ENCODE results near the gene GABBR2.

Gene GABBR2

DNA sequence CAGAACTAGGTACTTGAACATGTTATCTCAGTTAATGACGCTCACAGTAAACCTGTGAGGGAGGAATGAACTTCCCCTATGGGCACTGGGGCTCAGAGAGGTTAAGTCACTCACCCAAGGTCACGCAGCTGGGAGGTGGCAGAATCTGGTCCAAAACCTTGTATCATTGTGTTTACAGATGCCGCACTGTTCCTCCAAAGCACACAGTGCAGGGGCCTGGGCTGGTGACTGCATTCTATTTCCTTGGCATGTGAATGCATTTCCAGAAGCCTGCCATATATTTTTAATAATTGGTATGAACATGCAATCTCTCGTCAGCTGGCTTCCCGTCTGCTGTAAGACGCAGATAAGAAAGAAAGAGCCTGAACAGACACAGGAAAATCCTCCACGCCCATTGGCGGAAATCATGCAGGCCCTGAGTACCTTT, 376.3 kb downstream of the GABBR2 start:
- DNase-seq = no peak

- no peak for DNase-seq
Measured at GRCh38 chr9:98331536-98332259, 377.0 kb downstream of the GABBR2 start.

DNA sequence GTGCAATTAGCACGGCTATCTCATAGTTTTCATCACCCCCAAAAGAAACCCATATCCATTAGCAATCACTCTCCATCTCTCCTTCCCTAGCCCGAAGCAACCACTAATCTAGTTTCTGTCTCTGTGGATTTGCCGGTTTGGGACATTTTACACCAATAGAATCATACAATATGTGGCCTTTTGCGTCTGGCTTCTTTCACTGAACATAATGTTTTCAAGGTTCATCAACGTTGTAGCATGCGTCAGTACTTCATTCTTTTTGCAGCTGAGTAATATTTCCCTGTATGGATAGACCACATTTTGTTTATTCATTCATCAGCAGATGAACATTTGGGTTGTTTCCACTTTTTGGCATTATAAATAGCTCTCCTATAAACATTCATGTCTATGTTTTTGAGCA, 377.9 kb downstream of the GABBR2 start:
- no peak for DNase-seq

DNA sequence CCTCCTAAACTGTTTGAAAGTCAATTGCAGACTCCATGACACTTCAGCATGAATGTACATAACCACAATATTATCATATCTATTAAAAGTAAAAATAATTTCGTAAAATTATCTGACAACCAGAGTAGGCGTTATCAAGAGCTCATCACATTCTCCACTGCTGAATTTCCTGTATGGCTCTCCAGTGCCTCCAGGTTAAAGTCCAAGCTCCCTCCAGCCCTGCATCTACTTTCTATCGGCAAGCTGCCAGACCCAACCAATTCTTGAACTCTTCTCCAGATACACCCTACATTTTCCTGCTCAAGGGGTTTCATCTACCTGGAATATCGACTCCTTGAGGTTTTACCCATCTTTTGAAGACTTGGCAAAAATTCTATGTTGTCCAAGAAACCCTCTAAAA, 378.8 kb downstream of the GABBR2 start:
- no peak for DNase-seq

DNA sequence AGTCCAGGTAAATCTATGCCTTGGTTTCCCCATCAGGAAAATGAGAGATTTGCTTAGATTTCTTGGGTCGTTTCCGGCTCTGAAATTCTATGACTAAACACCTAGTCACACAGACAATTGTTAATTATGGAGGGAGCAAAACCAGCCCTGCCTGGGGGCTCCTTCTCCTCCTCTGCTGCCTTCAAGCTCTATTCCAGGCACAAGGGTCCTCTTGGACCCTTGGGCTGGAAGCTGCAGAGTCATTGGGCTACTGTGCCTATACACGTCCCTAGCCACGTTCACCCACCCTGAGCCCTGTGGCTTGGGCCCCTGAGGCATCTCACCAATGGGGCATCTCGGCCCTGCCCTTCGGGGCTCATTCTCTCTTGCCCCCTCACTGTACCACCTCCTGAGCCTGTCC, 379.5 kb downstream of the GABBR2 start:
- no peak for DNase-seq

DNA sequence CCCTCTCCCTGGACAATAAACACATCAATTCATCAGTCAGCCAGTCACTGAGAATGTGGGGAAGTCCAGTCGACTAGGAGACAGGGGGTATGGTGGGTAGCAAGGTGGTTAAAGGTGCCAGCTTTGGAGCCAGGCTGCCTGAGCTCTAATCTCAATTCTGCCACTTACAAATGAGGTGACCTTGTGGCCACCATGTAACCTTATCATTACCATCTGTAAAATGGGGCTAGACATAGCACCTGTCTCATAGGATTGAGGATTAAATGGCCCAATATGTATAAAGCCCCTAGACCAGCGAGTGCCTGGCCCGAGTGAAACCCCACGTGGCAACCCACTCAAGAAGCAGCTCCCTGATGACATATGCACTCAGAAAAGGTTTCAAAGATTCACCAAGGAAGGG, 380.0 kb downstream of the GABBR2 start:
- DNase-seq = no peak

DNA sequence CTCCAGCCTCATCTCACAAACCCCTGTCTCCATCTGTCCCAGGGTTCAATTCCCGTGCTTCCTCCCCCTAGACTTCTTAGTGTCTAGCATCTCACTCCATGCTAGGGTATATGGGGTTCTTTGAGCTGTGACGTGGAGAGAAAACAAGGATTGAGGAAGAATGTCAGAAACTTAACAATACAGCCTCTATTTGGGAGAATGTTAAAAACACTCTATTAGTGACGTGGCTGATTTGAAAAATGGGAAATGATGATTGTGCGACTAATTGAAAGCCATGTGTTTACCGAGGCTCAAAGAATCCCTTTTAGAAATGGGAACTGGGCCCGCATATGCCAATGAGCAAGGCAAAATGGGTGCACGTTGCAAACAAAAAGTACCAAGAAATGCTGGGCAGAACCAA, 380.6 kb downstream of the GABBR2 start:
- DNase-seq = no peak

DNA sequence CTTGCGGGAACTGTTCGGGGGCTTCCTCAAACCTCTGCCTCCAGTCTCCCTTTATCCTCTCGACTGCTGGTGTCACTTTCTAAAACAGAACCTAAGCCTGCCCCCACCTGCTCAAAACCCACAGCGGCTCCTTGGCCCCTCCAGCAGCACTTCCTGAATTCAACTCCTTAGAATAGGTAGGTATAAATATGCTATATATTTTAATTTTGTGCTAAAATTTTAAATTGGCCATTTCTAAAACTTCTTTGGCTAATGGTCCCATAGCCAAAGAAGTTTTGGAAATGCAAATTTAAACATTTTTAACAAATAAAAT, 381.5 kb downstream of the GABBR2 start:
- no peak for DNase-seq

- DNase-seq = peak in 1 of 2 donors; percentile 6
Measured at GRCh38 chr9:98326459-98327248, 382.1 kb downstream of the GABBR2 start.

- DNase-seq = no peak
Measured at GRCh38 chr9:98324801-98325200, 383.9 kb downstream of the GABBR2 start.

DNA sequence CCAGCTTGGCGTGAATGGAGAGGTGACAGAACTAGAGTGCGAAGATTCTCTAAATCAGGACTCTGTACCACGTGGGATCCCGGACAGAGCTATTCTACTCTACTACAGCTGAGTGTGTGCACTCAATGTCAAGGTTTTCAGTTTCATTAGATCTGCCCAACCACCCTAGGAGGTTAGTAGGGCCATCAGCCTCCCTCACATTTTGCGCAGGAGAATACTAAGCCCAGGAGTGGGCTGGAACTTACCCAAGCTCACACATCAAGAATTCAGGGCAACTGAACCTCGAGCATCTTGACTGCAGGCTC, 385.0 kb downstream of the GABBR2 start:
- no peak for DNase-seq

- DNase-seq = no peak
Measured at GRCh38 chr9:98323051-98323830, 385.5 kb downstream of the GABBR2 start.

GRCh38 chr9:98321269-98321668, 387.5 kb downstream of the GABBR2 start:
- no peak for DNase-seq

DNA sequence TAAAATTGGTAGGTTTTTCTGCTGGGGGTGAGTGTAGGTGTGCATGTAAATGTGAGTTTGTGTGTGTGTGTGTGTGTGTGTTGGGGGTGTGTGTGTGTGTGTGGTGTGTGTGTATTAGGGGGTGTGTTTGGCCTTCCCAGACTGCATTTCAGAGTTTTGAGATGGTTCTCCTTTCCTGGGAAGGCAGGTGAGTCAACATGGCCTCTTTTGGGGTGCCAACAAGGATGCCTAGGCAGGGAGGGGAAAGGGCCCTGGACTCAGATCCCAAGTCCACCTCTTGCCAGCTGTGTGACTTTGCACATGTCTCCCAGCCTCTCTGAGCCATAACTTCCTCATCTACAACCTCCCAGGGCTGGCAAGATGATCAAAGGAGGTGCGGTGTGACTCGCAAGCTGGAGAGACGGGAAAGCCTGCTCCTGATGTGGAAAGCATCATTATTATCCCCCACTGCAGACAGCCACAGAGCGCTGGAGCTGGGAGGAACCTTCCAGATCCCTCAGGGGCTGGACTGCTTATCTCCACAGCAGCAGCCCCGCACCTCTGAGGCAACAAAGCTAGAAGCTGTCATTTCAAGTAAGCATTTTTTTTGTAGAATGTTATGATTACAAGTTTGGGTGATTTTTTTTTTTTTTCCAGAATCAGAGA, 389.8 kb downstream of the GABBR2 start:
- no peak for DNase-seq

DNA sequence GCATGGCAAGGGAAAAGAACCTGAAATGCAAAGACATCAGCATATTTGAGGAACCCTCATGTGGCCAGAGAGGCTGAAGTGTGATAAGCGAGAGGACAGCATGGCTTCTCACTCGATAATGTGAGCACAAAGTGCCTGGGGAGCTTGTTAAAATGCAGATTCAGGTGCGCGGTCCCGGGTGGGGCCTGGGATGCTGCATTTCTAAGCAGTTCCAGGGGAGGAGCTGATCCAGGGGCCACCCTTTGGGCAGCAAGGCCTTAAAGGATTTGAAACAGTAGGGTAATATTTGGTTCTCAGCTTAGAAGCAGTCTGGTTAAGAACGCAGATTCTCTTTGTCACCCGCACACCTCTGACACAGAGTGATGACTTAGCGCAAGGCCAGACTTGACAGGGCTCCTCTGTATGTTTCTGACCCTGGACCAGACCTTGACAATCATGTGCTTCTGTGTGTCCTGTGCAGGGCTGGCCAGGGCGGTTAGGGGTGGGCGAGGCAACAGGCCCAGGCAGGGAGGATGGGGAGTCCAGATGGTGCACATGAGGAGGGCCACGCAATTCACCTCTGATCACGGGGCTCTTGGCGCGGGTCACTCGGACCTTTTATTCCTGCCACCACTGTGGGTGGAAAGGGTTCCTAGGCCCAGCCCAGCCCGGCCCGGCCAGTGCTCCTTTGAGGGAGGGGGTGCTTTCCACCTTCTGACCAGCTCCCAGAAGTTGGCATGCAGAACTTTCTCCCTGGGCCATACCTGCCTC, 390.5 kb downstream of the GABBR2 start:
- DNase-seq = no peak

GRCh38 chr9:98317134-98317857, 391.4 kb downstream of the GABBR2 start:
- DNase-seq = no peak

DNA sequence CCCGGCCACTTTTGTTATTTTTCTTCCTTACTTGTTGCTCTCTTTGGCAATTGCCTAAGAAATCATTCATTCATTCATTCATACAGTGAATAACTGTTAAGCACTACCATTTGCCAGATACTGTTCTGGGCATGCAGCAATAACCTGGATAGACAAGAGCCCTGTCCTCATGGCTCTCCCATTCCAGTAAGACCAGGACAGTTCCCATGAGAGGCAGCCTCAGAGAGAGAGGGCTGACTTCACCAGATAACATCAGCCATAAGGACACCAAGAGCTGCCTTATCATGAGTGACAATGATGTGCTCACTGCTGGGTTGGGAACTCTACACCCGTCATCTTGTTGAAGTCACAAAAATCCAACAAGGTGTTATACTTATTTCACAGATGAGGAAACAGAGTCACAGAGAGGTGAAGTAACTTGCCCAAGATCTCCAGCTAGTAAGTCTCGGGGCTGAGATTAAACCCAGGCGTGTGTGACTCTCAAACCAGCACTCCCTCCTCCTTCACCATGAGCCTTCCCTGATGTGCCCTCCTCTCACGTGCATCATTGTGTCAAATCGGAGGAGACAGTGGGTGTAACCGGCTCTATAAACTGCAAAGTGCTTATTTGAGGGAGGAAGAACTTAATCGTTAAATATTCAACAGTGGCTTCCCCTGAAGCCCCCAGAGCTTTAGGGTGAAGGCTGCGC, 392.1 kb downstream of the GABBR2 start:
- no peak for DNase-seq

DNA sequence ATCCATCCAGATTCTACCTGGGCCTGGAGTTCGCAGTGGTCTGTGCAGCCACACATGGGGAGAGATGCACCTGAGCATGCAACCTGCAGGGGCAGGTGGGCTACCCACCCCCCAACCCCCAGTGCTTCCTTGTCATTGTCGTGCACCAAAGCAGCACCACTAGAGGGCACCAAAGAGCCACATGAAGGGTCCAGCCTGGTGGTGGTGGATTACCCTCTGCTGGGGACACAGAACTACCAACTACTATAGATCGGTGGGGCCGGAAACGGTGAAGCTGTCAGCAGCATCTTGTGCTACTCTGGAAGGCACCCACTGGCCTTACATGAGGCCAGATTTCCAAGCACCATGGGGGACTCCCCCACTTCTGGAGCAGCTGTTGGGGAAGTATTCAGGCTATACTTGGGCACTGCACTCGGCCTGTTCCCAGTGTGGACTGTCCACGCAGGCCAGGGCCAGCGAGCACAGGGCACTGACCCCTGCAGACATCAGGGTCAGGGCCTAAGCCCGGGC, 393.1 kb downstream of the GABBR2 start:
- DNase-seq = peak; percentile 36 to 92

- DNase-seq = no peak
Measured at GRCh38 chr9:98315067-98315453, 393.7 kb downstream of the GABBR2 start.

GRCh38 chr9:98314381-98315066, 394.2 kb downstream of the GABBR2 start:
- DNase-seq = peak; percentile 7 to 13

DNA sequence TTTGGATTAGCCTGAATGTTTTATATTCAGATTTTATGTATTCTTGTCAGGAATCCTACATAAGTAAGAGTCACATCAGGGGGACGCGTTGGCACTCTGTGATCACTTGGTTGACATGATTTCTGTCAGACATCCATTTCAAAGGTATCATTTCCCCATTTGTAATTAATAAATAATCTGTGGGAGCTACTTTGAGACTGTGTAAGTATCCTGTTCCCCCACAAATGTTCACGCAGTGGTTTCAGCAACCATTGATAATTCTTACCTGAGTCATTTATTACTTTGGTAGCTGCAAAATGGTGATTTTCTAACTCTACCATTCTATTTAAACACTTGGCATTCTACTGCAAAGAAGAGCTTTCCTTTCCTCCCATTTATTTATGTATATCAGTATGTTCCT, 396.4 kb downstream of the GABBR2 start:
- DNase-seq = no peak

Data from inflammatory macrophage treated with lipopolysaccharide for 1 hour (primary cell).